ENCODE data around the gene CHRM4. TPM values are rescaled to one million over a fixed set of nuclear protein-coding genes. Genes with fewer than 3 reads are reported as not detected.

CHRM4 gene
- total RNA-seq, 2 experiments from 2014 or later: 0.09 TPM; not detected in 1

GRCh38 chr11:46404476-46405017 is 13.0 kb upstream of the CHRM4 start:
- intact Hi-C loops (cut with micrococcal nuclease; ENCODE audit: unreplicated experiment): no loop called here
- Histone ChIP-seq H4K20me1 (ENCODE audit: insufficient read depth, low read length) (no peaks in the 10 kb centered on the region), H3K9me2 (ENCODE audit: insufficient read depth, low read length) (no peaks in the 10 kb centered on the region), H2AFZ (ENCODE audit: low read length) (no peak overlapping the region), H3K36me3 (ENCODE audit: insufficient read depth, low read length) (peaks cover 45% of the 10 kb centered on the region), H3K79me2 (ENCODE audit: insufficient read depth, low read depth, low read length) (no peaks in the 10 kb centered on the region), H3K4me3 (ENCODE audit: low read depth, low read length, poor library complexity, severe bottlenecking) (no peak overlapping the region), H3K4me2 (ENCODE audit: low read length) (no peak overlapping the region), H3K9me3 (ENCODE audit: low read length) (no peaks in the 10 kb centered on the region), H3K4me1 (ENCODE audit: insufficient read depth, low read length, poor library complexity, severe bottlenecking) (no peaks in the 10 kb centered on the region), H3K27ac (ENCODE audit: low read depth, low read length, poor library complexity, severe bottlenecking) (no peak overlapping the region)
- no peak for TF ChIP-seq EZH2phosphoT487 (IDR thresholded peaks at IDR 0.05; ENCODE audit: borderline replicate concordance, low read depth, low read length)
- TF ChIP-seq, protein P1, sequence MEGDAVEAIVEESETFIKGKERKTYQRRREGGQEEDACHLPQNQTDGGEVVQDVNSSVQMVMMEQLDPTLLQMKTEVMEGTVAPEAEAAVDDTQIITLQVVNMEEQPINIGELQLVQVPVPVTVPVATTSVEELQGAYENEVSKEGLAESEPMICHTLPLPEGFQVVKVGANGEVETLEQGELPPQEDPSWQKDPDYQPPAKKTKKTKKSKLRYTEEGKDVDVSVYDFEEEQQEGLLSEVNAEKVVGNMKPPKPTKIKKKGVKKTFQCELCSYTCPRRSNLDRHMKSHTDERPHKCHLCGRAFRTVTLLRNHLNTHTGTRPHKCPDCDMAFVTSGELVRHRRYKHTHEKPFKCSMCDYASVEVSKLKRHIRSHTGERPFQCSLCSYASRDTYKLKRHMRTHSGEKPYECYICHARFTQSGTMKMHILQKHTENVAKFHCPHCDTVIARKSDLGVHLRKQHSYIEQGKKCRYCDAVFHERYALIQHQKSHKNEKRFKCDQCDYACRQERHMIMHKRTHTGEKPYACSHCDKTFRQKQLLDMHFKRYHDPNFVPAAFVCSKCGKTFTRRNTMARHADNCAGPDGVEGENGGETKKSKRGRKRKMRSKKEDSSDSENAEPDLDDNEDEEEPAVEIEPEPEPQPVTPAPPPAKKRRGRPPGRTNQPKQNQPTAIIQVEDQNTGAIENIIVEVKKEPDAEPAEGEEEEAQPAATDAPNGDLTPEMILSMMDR (conservative IDR thresholded peaks at IDR 0.05; ENCODE audit: low read length): no peak
- DNase-seq (ENCODE audit: low spot score): no peak
- no TSS peak for BruUV-seq (replicated peaks)
- POLR2A ChIA-PET: no interaction called here
- CTCF ChIA-PET (ENCODE audit: unreplicated experiment): no interaction called here

- CTCF ChIA-PET (ENCODE audit: unreplicated experiment): no interaction called here
- Histone ChIP-seq H3K4me2 (ENCODE audit: low read length) (no peak overlapping the region), H3K4me1 (ENCODE audit: insufficient read depth, low read length, poor library complexity, severe bottlenecking) (no peaks in the 10 kb centered on the region), H3K79me2 (ENCODE audit: insufficient read depth, low read depth, low read length) (no peaks in the 10 kb centered on the region), H3K27ac (ENCODE audit: low read depth, low read length, poor library complexity, severe bottlenecking) (no peak overlapping the region), H3K4me3 (ENCODE audit: low read depth, low read length, poor library complexity, severe bottlenecking) (no peak overlapping the region), H3K9me2 (ENCODE audit: insufficient read depth, low read length) (no peaks in the 10 kb centered on the region), H3K9me3 (ENCODE audit: low read length) (no peaks in the 10 kb centered on the region), H2AFZ (ENCODE audit: low read length) (no peak overlapping the region), H3K36me3 (ENCODE audit: insufficient read depth, low read length) (peaks cover 34% of the 10 kb centered on the region), H4K20me1 (ENCODE audit: insufficient read depth, low read length) (no peaks in the 10 kb centered on the region)
- intact Hi-C loops (cut with micrococcal nuclease; ENCODE audit: unreplicated experiment): no loop called here
- DNase-seq (ENCODE audit: low spot score): no peak
- no TSS peak for BruUV-seq (replicated peaks)
- no peak for TF ChIP-seq EZH2phosphoT487 (IDR thresholded peaks at IDR 0.05; ENCODE audit: borderline replicate concordance, low read depth, low read length)
- TF ChIP-seq, protein P1 (conservative IDR thresholded peaks at IDR 0.05; ENCODE audit: low read length): no peak
- POLR2A ChIA-PET: interaction anchor here (0.9 kb wide), 1 partner anchor 48 kb away, joined by 3 read pairs; no protein-coding TSS in a partner anchor
Measured at GRCh38 chr11:46402957-46403902, 11.7 kb upstream of the CHRM4 start.

DNA sequence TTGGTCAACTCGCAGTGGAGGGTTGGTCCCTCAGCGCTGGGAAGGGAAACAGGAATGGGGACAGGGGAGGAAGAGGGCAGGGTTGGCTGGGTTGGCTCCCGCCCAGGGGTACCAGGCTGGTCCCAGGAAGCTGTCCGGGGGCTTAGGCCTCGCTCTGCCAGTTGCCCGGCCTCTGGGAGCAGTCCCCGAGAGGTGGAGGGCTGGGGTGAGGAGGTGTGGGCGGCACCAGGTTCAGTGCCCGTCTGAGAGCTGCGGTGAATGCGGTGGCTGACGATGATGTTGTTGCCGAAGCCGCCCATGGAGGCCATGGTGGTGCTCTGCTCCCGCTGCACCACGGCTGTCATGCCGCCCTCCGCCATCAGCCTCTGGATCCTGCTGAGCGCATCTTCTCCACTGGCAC is 6.0 kb upstream of the CHRM4 start:
- Histone ChIP-seq H3K4me2 (ENCODE audit: low read length) (no peak overlapping the region), H3K4me1 (ENCODE audit: insufficient read depth, low read length, poor library complexity, severe bottlenecking) (no peaks in the 10 kb centered on the region), H2AFZ (ENCODE audit: low read length) (no peak overlapping the region), H3K9me2 (ENCODE audit: insufficient read depth, low read length) (no peaks in the 10 kb centered on the region), H4K20me1 (ENCODE audit: insufficient read depth, low read length) (no peaks in the 10 kb centered on the region), H3K27ac (ENCODE audit: low read depth, low read length, poor library complexity, severe bottlenecking) (no peak overlapping the region), H3K36me3 (ENCODE audit: insufficient read depth, low read length) (peaks cover 17% of the 10 kb centered on the region; the same call in 1 of the 2 replicates), H3K9me3 (ENCODE audit: low read length) (no peaks in the 10 kb centered on the region), H3K4me3 (ENCODE audit: low read depth, low read length, poor library complexity, severe bottlenecking) (no peak overlapping the region), H3K79me2 (ENCODE audit: insufficient read depth, low read depth, low read length) (no peaks in the 10 kb centered on the region)
- ChIA-PET POLR2A (no interaction called here), CTCF (ENCODE audit: unreplicated experiment) (no interaction called here)
- TF ChIP-seq EZH2phosphoT487 (IDR thresholded peaks at IDR 0.05; ENCODE audit: borderline replicate concordance, low read depth, low read length): no peak
- TF ChIP-seq, protein P1 (conservative IDR thresholded peaks at IDR 0.05; ENCODE audit: low read length): no peak
- DNase-seq (ENCODE audit: low spot score): no peak
- BruUV-seq (replicated peaks): no TSS peak
- intact Hi-C loops (cut with micrococcal nuclease; ENCODE audit: unreplicated experiment): no loop called here
